HAP-1 (cell line): ENCODE results near the gene AGBL5.

Experiments
- DNase-seq, 2 experiments: peaks; one replicate each; pipeline ENCODE4 v3.0.0-alpha.2; 2016 to 2020; ENCODE audit warnings: low spot score in 2 of 2
- H3K27me3 ChIP-seq: fragments of 250-450 bp; sonication (Bioruptor Pico); 2 replicates; pipeline ENCODE4 v1.5.1; 2020; ENCODE audit warnings: low read depth, mild to moderate bottlenecking, moderate library complexity
- H3K36me3 ChIP-seq: fragments of 250-450 bp; sonication (Bioruptor Pico); replicated peaks from 2 replicates; pipeline ENCODE4 v1.5.1; 2020; ENCODE audit warnings: mild to moderate bottlenecking
- H3K4me1 ChIP-seq: fragments of 250-450 bp; sonication (Bioruptor Pico); 2 replicates; pipeline ENCODE4 v1.5.1; 2020; ENCODE audit warnings: mild to moderate bottlenecking
- H3K4me3 ChIP-seq: fragments of 250-450 bp; sonication (Bioruptor Pico); 2 replicates; pipeline ENCODE4 v1.5.1; 2020; ENCODE audit warnings: mild to moderate bottlenecking, moderate library complexity
- H3K9me3 ChIP-seq: fragments of 250-450 bp; sonication (Bioruptor Pico); 2 replicates; pipeline ENCODE4 v1.5.1; 2020; ENCODE audit warnings: mild to moderate bottlenecking, moderate library complexity
- in situ Hi-C: fragments of 300-500 bp; cut with MboI; formaldehyde crosslinking; loops from 3 replicates; pipeline ENCODE4 v1.14.3; 2020; ENCODE audit warnings: low sequenced_read_pairs, inconsistent platforms, mixed read lengths

Gene AGBL5

GRCh38 chr2:27016801-27017325 is 34.6 kb upstream of the AGBL5 start:
- H3K4me1 ChIP-seq: no peaks in the 10 kb centered on the region; the same call in 1 of the 2 replicates
- DNase-seq: peak; percentile 69 to 77
- in situ Hi-C loops: loop anchor here (5.0 kb wide), 2 partner anchors 55 to 170 kb away; partner anchors contain the start of gene DPYSL5
- H3K9me3 ChIP-seq: no peaks in the 10 kb centered on the region
- H3K4me3 ChIP-seq: no peak overlapping the region
- H3K27me3 ChIP-seq: no peaks in the 10 kb centered on the region
- H3K36me3 ChIP-seq: no peaks in the 10 kb centered on the region; the same call in 1 of the 2 replicates

- H3K4me3 ChIP-seq: no peak overlapping the region
- no peaks in the 10 kb centered on the region; the same call in 1 of the 2 replicates for H3K4me1 ChIP-seq
- in situ Hi-C loops: loop anchor here (5.0 kb wide), 2 partner anchors 56 to 171 kb away; partner anchors contain the start of gene DPYSL5
- H3K36me3 ChIP-seq: peaks cover 2% of the 10 kb centered on the region
- DNase-seq: no peak
- no peaks in the 10 kb centered on the region for H3K9me3 ChIP-seq
- no peaks in the 10 kb centered on the region for H3K27me3 ChIP-seq
Measured at GRCh38 chr2:27018142-27018541, 33.3 kb upstream of the AGBL5 start.

GRCh38 chr2:27019459-27019858 is 32.0 kb upstream of the AGBL5 start:
- no peaks in the 10 kb centered on the region; the same call in 1 of the 2 replicates for H3K4me1 ChIP-seq
- no peaks in the 10 kb centered on the region for H3K9me3 ChIP-seq
- in situ Hi-C loops: loop anchor here (5.0 kb wide), 2 partner anchors 57 to 172 kb away; partner anchors contain the start of gene DPYSL5
- no peak for DNase-seq
- H3K4me3 ChIP-seq: no peak overlapping the region
- H3K36me3 ChIP-seq: peaks cover 2% of the 10 kb centered on the region
- no peaks in the 10 kb centered on the region for H3K27me3 ChIP-seq

- peaks cover 2% of the 10 kb centered on the region for H3K36me3 ChIP-seq
- in situ Hi-C loops: loop anchor here (5.0 kb wide), 2 partner anchors 58 to 173 kb away; partner anchors contain the start of gene DPYSL5
Measured at GRCh38 chr2:27019931-27020855, 31.3 kb upstream of the AGBL5 start.

GRCh38 chr2:27021253-27022049 is 30.0 kb upstream of the AGBL5 start:
- Histone ChIP-seq H3K36me3 (peaks cover 2% of the 10 kb centered on the region), H3K4me1 (no peaks in the 10 kb centered on the region; the same call in 1 of the 2 replicates), H3K27me3 (no peaks in the 10 kb centered on the region), H3K4me3 (no peak overlapping the region), H3K9me3 (no peaks in the 10 kb centered on the region)
- DNase-seq: no peak
- in situ Hi-C loops: no loop called here

More at GRCh38 chr2:27019931-27020855, 31.3 kb upstream of the AGBL5 start:
- DNase-seq: no peak
- Histone ChIP-seq H3K4me3 (no peak overlapping the region), H3K9me3 (no peaks in the 10 kb centered on the region), H3K4me1 (no peaks in the 10 kb centered on the region; the same call in 1 of the 2 replicates), H3K27me3 (no peaks in the 10 kb centered on the region)

GRCh38 chr2:27023740-27024139 is 27.7 kb upstream of the AGBL5 start:
- no peak overlapping the region for H3K4me3 ChIP-seq
- no peak for DNase-seq
- no peaks in the 10 kb centered on the region for H3K27me3 ChIP-seq
- in situ Hi-C loops: no loop called here
- H3K36me3 ChIP-seq: peaks cover 2% of the 10 kb centered on the region
- H3K4me1 ChIP-seq: no peaks in the 10 kb centered on the region; the same call in 1 of the 2 replicates
- H3K9me3 ChIP-seq: no peaks in the 10 kb centered on the region

GRCh38 chr2:27024188-27024587 is 27.3 kb upstream of the AGBL5 start:
- no peaks in the 10 kb centered on the region; the same call in 1 of the 2 replicates for H3K4me1 ChIP-seq
- no peak for DNase-seq
- H3K4me3 ChIP-seq: no peak overlapping the region
- in situ Hi-C loops: no loop called here
- H3K27me3 ChIP-seq: no peaks in the 10 kb centered on the region
- H3K36me3 ChIP-seq: peaks cover 2% of the 10 kb centered on the region
- H3K9me3 ChIP-seq: no peaks in the 10 kb centered on the region

- no peak for DNase-seq
Measured at GRCh38 chr2:27024812-27025211, 26.7 kb upstream of the AGBL5 start.

GRCh38 chr2:27025281-27025800 is 26.1 kb upstream of the AGBL5 start:
- no peak for DNase-seq
- Histone ChIP-seq H3K9me3 (no peaks in the 10 kb centered on the region), H3K27me3 (no peaks in the 10 kb centered on the region), H3K4me1 (no peaks in the 10 kb centered on the region; the same call in 1 of the 2 replicates), H3K4me3 (no peak overlapping the region), H3K36me3 (peaks cover 4% of the 10 kb centered on the region)
- in situ Hi-C loops: no loop called here

More at GRCh38 chr2:27024812-27025211, 26.7 kb upstream of the AGBL5 start:
- H3K27me3 ChIP-seq: no peaks in the 10 kb centered on the region
- no peaks in the 10 kb centered on the region for H3K9me3 ChIP-seq
- no peak overlapping the region for H3K4me3 ChIP-seq
- peaks cover 2% of the 10 kb centered on the region for H3K36me3 ChIP-seq
- in situ Hi-C loops: no loop called here
- no peaks in the 10 kb centered on the region; the same call in 1 of the 2 replicates for H3K4me1 ChIP-seq

GRCh38 chr2:27025861-27026851 is 25.3 kb upstream of the AGBL5 start:
- Histone ChIP-seq H3K4me3 (no peak overlapping the region), H3K36me3 (peaks cover 5% of the 10 kb centered on the region), H3K9me3 (no peaks in the 10 kb centered on the region), H3K27me3 (no peaks in the 10 kb centered on the region), H3K4me1 (no peaks in the 10 kb centered on the region; the same call in 1 of the 2 replicates)
- in situ Hi-C loops: no loop called here
- no peak for DNase-seq

GRCh38 chr2:27027211-27027651 is 24.2 kb upstream of the AGBL5 start:
- in situ Hi-C loops: no loop called here
- DNase-seq: no peak
- peaks cover 5% of the 10 kb centered on the region for H3K36me3 ChIP-seq
- H3K9me3 ChIP-seq: no peaks in the 10 kb centered on the region
- H3K4me1 ChIP-seq: no peaks in the 10 kb centered on the region
- H3K4me3 ChIP-seq: no peak overlapping the region
- no peaks in the 10 kb centered on the region for H3K27me3 ChIP-seq

GRCh38 chr2:27029051-27029450 is 22.4 kb upstream of the AGBL5 start:
- Histone ChIP-seq H3K4me1 (no peaks in the 10 kb centered on the region; the same call in 1 of the 2 replicates), H3K4me3 (no peak overlapping the region), H3K36me3 (peaks cover 7% of the 10 kb centered on the region), H3K9me3 (no peaks in the 10 kb centered on the region), H3K27me3 (no peaks in the 10 kb centered on the region)
- DNase-seq: no peak
- in situ Hi-C loops: no loop called here
